HepG2 (cell line): ENCODE results near the gene ADSL. TPM values are rescaled to one million over a fixed set of nuclear protein-coding genes. Genes with fewer than 3 reads are reported as not detected.
A peak's percentile ranks its signal among the peaks of the same experiment; 100 is the strongest.

Source experiments
- ATAC-seq: fragments of 200-7000 bp; cut with Tn5 transposase; 3 replicates; pipeline ENCODE4 v1.9.1; 2020; ENCODE audit warnings: mild to moderate bottlenecking, moderate library complexity
- BruUV-seq: library from RNA; stranded (reverse); fragments of 400-500 nt; replicated peaks from 2 replicates; lab custom pipeline; 2021; lab: Mats Ljungman, UMichigan
- CTCF ChIA-PET: fragments of 300-600 bp; formaldehyde crosslinking; extraction: SDS; loops from one replicate; lab custom pipeline; 2021; ENCODE audit warnings: low total read pairs, inconsistent platforms, low intra/inter-chr PET ratio; lab: Yijun Ruan, JAX
- POLR2A ChIA-PET: fragments of 350-600 bp; sonication (Branson Sonifier 250); formaldehyde crosslinking; loops from one replicate; lab custom pipeline; 2020; ENCODE audit warnings: antibody characterized with exemption, inconsistent platforms; lab: Yijun Ruan, JAX
- DNase-seq: peaks from one replicate; pipeline ENCODE4 v3.0.0-alpha.2; 2015; ENCODE audit warnings: low spot score
- FAIRE-seq: peaks from 3 replicates; lab custom pipeline; 2011; peaks lifted over from hg19 to GRCh38; lab: Jason Lieb, UNC
- H2AFZ ChIP-seq: one replicate; pipeline ENCODE4 v1.6.1; 2011; ENCODE audit warnings: low read length, inconsistent platforms
- H3K27ac ChIP-seq: fragments of 300-600 bp; 3 replicates; pipeline ENCODE4 v1.8.0; 2011; ENCODE audit warnings: mixed run types, mild to moderate bottlenecking, mixed read lengths, low read length, inconsistent platforms; ENCODE audit not compliant: insufficient read depth; ENCODE audit errors: extremely low read length
- H3K27me3 ChIP-seq, 2 experiments: fragments of 200-600 bp in 1 of 2; 2 replicates in 1 of 2; 3 replicates in 1 of 2; pipeline versions ENCODE4 v1.6.0 to v1.8.0; 2011; ENCODE audit warnings: low read length in 2 of 2, mild to moderate bottlenecking in 2 of 2, moderate library complexity in 2 of 2, inconsistent platforms in 1 of 2; ENCODE audit not compliant: insufficient read depth in 2 of 2, control insufficient read depth in 1 of 2
- H3K36me3 ChIP-seq, 2 experiments: fragments of 200-600 bp in 1 of 2; replicated peaks in 1 of 2; 2 replicates in 1 of 2; 3 replicates in 1 of 2; pipeline versions ENCODE4 v1.5.1 to v1.8.0; 2011; ENCODE audit warnings: low read length in 2 of 2, inconsistent platforms in 1 of 2; ENCODE audit not compliant: insufficient read depth in 2 of 2, control insufficient read depth in 1 of 2
- H3K4me1 ChIP-seq: 2 replicates; pipeline ENCODE4 v1.5.1; 2012; ENCODE audit warnings: low read length, inconsistent platforms; ENCODE audit not compliant: insufficient read depth
- H3K4me2 ChIP-seq: 2 replicates; pipeline ENCODE4 v1.6.0; 2011; ENCODE audit warnings: low read depth, low read length, inconsistent platforms
- H3K4me3 ChIP-seq, 3 experiments: fragments of 200-600 bp in 1 of 3; sonication (generic), shearing (Covaris generic) in 1 of 3; replicated peaks in 1 of 3; 2 replicates each; pipeline ENCODE4 v1.5.1; 2011 to 2016; ENCODE audit warnings: low read length in 3 of 3, inconsistent platforms in 2 of 3, low read depth in 2 of 3, mild to moderate bottlenecking in 2 of 3, control low read depth in 1 of 3, mixed read lengths in 1 of 3; ENCODE audit not compliant: insufficient read depth in 1 of 3
- H3K79me2 ChIP-seq: one replicate; pipeline ENCODE4 v1.6.1; 2011; ENCODE audit warnings: low read length, inconsistent platforms; ENCODE audit not compliant: insufficient read depth
- H3K9ac ChIP-seq: 2 replicates; pipeline ENCODE4 v1.6.0; 2011; ENCODE audit warnings: mild to moderate bottlenecking, low read depth, low read length, inconsistent platforms; ENCODE audit not compliant: insufficient read depth
- H3K9me3 ChIP-seq: 2 replicates; pipeline ENCODE4 v1.5.1; 2012; ENCODE audit warnings: mild to moderate bottlenecking, low read length
- H4K20me1 ChIP-seq: 2 replicates; pipeline ENCODE4 v1.6.0; 2011; ENCODE audit warnings: inconsistent platforms, mild to moderate bottlenecking, low read length, moderate library complexity; ENCODE audit not compliant: insufficient read depth
- FOXK2 ChIP-seq: fragments of 450-650 bp; IDR thresholded peaks from 2 replicates; pipeline ENCODE4 v1.6.1; 2016
- LCORL ChIP-seq, 2 experiments: fragments of 450-650 bp in 1 of 2; sonication (generic) in 1 of 2; formaldehyde crosslinking in 1 of 2; IDR thresholded peaks; 2 replicates each; pipeline versions ENCODE4 v1.5.0 to v1.6.1; 2017 to 2020; ENCODE audit warnings: antibody characterized with exemption in 1 of 2, missing genetic modification reagents in 1 of 2
- MAFK ChIP-seq, 2 experiments: IDR thresholded peaks in 1 of 2; conservative IDR thresholded peaks in 1 of 2; 2 replicates each; pipeline ENCODE4 v1.6.1; 2011; ENCODE audit warnings: improper control_type of control experiment in 2 of 2, low read length in 2 of 2
- NAIF1 ChIP-seq: sonication (generic); formaldehyde crosslinking; IDR thresholded peaks from 2 replicates; pipeline ENCODE4 v1.5.0; 2020; ENCODE audit warnings: mild to moderate bottlenecking, missing genetic modification reagents, borderline replicate concordance
- SOX5 ChIP-seq: IDR thresholded peaks from 2 replicates; pipeline ENCODE4 v1.6.1; 2016; ENCODE audit warnings: borderline replicate concordance
- SRF ChIP-seq: IDR thresholded peaks from 2 replicates; pipeline ENCODE4 v1.6.1; 2011; ENCODE audit warnings: mild to moderate bottlenecking, low read depth, low read length, moderate library complexity
- ZBTB14 ChIP-seq: sonication (generic); formaldehyde crosslinking; IDR thresholded peaks from 2 replicates; pipeline ENCODE4 v1.4.0; 2020; ENCODE audit warnings: missing genetic modification reagents
- ZNF180 ChIP-seq: sonication (generic); formaldehyde crosslinking; IDR thresholded peaks from 2 replicates; pipeline ENCODE4 v1.4.0; 2020; ENCODE audit warnings: low read depth, missing genetic modification reagents, borderline replicate concordance
- ZNF773 ChIP-seq: sonication (generic); formaldehyde crosslinking; IDR thresholded peaks from 2 replicates; pipeline ENCODE4 v1.4.0; 2020; ENCODE audit warnings: missing genetic modification reagents, borderline replicate concordance
- WGBS: methylation state at CpG from one replicate; pipeline ENCODE4 v1.1.6; 2017; ENCODE audit warnings: low lambda C conversion rate; 5-methylcytosine and 5-hydroxymethylcytosine counted together
- in situ Hi-C: cut with HindIII; loops from 2 replicates; pipeline ENCODE4 v1.10.0; 2017; ENCODE audit warnings: low pct_unique_long_range_greater_than_20kb; ENCODE audit not compliant: extremely low pct_ligation_motif_present
- intact Hi-C: fragments of 100-400 bp; cut with micrococcal nuclease; formaldehyde crosslinking; loops from one replicate; pipeline ENCODE4 v1.10.0; 2022; ENCODE audit not compliant: unreplicated experiment
- polyA plus RNA-seq, 8 experiments: library from polyadenylated mRNA; depleted of rRNA in 3 of 8; stranded (reverse) in 7 of 8; unstranded in 1 of 8; fragments of >200 nt; fragmentation: Illumina TruSeq in 4 of 8; extraction: Trizol in 4 of 8; gene quantifications; 2 replicates each; pipeline versions ENCODE4 v1.2.1 to v1.2.3, GENCODE V29; 2011 to 2016; ENCODE audit warnings: low read depth in 4 of 8, missing spikeins in 1 of 8, mixed read lengths in 1 of 8; ENCODE audit not compliant: insufficient read depth in 1 of 8
- total RNA-seq, 5 experiments: library from RNA; depleted of rRNA; stranded (reverse); fragments of >200 nt; fragmentation: Illumina TruSeq; extraction: Trizol; gene quantifications; 2 replicates each; pipeline ENCODE4 v1.2.3, GENCODE V29; 2016; ENCODE audit warnings: low read depth in 1 of 5
- TF ChIP-seq, protein P1 (sequence below): sonication (generic); formaldehyde crosslinking; IDR thresholded peaks from 2 replicates; pipeline ENCODE4 v1.8.1; 2022; ENCODE audit warnings: low read depth, mild to moderate bottlenecking, missing genetic modification reagents
- TF ChIP-seq, protein P2 (sequence below): sonication (generic); formaldehyde crosslinking; IDR thresholded peaks from 2 replicates; pipeline ENCODE4 v1.4.0; 2020; ENCODE audit warnings: low read depth, mild to moderate bottlenecking, missing genetic modification reagents

Gene ADSL
- total and polyA plus RNA-seq, 2 of the 13 experiments (the other 11 are each of a cell fraction or from before 2014, with no cell fraction given) = 123 to 174 TPM

- 91% methylated on average over 3 of the region's 3 CpGs for WGBS
- ChIA-PET POLR2A (no interaction called here), CTCF (no interaction called here)
- ATAC-seq = no peak
- no peak overlapping the region for H2AFZ ChIP-seq
- intact Hi-C loops (no loop called here), in situ Hi-C loops (no loop called here)
- peaks cover 23 to 42% of the 10 kb centered on the region in 2 experiments; a peak in 4 of 5 replicates for H3K36me3 ChIP-seq
- H3K79me2 ChIP-seq = no peaks in the 10 kb centered on the region
- BruUV-seq = no TSS peak
- no peaks in the 10 kb centered on the region for H4K20me1 ChIP-seq
- H3K4me2 ChIP-seq = no peak overlapping the region
- H3K4me1 ChIP-seq = peaks cover 18% of the 10 kb centered on the region
- H3K27ac ChIP-seq = no peak overlapping the region
- H3K27me3 ChIP-seq = no peaks in the 10 kb centered on the region
- no peak overlapping the region for H3K9ac ChIP-seq
- TF ChIP-seq MAFK (conservative IDR thresholded peaks at IDR 0.05 in 1 of 2, IDR thresholded peaks at IDR 0.05 in 1 of 2; ENCODE audit: low read length in 2 of 2) = peak in 1 of 2 experiments; percentile 25; a peak in 1 of 4 replicates
- no peak for TF ChIP-seq ZNF180 (CRISPR knock-in tag)
- FAIRE-seq = no peak
- H3K4me3 ChIP-seq = no peak overlapping the region
- no peak for DNase-seq
- no peaks in the 10 kb centered on the region for H3K9me3 ChIP-seq
These were observed 87.3 kb downstream of the ADSL start for GRCh38 chr22:40433416-40434090.

- BruUV-seq = no TSS peak
- POLR2A ChIA-PET = no interaction called here
- Histone ChIP-seq H4K20me1 (no peaks in the 10 kb centered on the region), H2AFZ (no peak overlapping the region), H3K36me3 (peaks cover 23 to 37% of the 10 kb centered on the region in 2 experiments; a peak in 4 of 5 replicates), H3K4me2 (no peak overlapping the region), H3K4me1 (peaks cover 16% of the 10 kb centered on the region), H3K27ac (no peak overlapping the region), H3K27me3 (no peaks in the 10 kb centered on the region), H3K4me3 (no peak overlapping the region), H3K79me2 (no peaks in the 10 kb centered on the region), H3K9ac (no peak overlapping the region), H3K9me3 (no peaks in the 10 kb centered on the region)
- ATAC-seq (no peak), DNase-seq (no peak), FAIRE-seq (no peak)
- in situ Hi-C loops = no loop called here
- WGBS = 92% methylated on average over 3 of the region's 3 CpGs
- intact Hi-C loops = no loop called here
- CTCF ChIA-PET = no interaction called here
- TF ChIP-seq NAIF1 = no peak
- TF ChIP-seq ZBTB14 (CRISPR knock-in tag) = no peak
- TF ChIP-seq, protein P1, sequence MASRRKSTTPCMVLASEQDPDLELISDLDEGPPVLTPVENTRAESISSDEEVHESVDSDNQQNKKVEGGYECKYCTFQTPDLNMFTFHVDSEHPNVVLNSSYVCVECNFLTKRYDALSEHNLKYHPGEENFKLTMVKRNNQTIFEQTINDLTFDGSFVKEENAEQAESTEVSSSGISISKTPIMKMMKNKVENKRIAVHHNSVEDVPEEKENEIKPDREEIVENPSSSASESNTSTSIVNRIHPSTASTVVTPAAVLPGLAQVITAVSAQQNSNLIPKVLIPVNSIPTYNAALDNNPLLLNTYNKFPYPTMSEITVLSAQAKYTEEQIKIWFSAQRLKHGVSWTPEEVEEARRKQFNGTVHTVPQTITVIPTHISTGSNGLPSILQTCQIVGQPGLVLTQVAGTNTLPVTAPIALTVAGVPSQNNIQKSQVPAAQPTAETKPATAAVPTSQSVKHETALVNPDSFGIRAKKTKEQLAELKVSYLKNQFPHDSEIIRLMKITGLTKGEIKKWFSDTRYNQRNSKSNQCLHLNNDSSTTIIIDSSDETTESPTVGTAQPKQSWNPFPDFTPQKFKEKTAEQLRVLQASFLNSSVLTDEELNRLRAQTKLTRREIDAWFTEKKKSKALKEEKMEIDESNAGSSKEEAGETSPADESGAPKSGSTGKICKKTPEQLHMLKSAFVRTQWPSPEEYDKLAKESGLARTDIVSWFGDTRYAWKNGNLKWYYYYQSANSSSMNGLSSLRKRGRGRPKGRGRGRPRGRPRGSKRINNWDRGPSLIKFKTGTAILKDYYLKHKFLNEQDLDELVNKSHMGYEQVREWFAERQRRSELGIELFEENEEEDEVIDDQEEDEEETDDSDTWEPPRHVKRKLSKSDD (CRISPR knock-in tag) = no peak
- TF ChIP-seq LCORL (IDR thresholded peaks at IDR 0.05) = no peak
- no peak for TF ChIP-seq LCORL (CRISPR knock-in tag; IDR thresholded peaks at IDR 0.05)
- no peak for TF ChIP-seq FOXK2
- TF ChIP-seq ZNF773 (CRISPR knock-in tag) = no peak
- TF ChIP-seq SRF = no peak
- TF ChIP-seq, protein P2, sequence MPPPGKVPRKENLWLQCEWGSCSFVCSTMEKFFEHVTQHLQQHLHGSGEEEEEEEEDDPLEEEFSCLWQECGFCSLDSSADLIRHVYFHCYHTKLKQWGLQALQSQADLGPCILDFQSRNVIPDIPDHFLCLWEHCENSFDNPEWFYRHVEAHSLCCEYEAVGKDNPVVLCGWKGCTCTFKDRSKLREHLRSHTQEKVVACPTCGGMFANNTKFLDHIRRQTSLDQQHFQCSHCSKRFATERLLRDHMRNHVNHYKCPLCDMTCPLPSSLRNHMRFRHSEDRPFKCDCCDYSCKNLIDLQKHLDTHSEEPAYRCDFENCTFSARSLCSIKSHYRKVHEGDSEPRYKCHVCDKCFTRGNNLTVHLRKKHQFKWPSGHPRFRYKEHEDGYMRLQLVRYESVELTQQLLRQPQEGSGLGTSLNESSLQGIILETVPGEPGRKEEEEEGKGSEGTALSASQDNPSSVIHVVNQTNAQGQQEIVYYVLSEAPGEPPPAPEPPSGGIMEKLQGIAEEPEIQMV (CRISPR knock-in tag) = no peak
- TF ChIP-seq SOX5 = no peak
These were observed 87.8 kb downstream of the ADSL start for GRCh38 chr22:40434106-40434505.
